GM13976 (cell line): ENCODE data around the gene CCL13.

Experiments
- DNase-seq: peaks from one replicate; pipeline ENCODE4 v3.0.0; 2012; ENCODE audit warnings: low spot score
- CTCF ChIP-seq: IDR thresholded peaks from 2 replicates; pipeline ENCODE4 v1.5.1; 2012; ENCODE audit warnings: borderline replicate concordance, mild to moderate bottlenecking; ENCODE audit not compliant: insufficient read depth; ENCODE audit errors: extremely low read depth, missing control alignments, control extremely low read depth
- in situ Hi-C: fragments of 300-500 bp; cut with MboI; formaldehyde crosslinking; loops from one replicate; pipeline ENCODE4 v1.12.0; 2022; ENCODE audit warnings: low sequenced_read_pairs, mixed read lengths, inconsistent platforms; ENCODE audit not compliant: unreplicated experiment

CCL13 gene

GRCh38 chr17:34397265-34397664, 41.0 kb downstream of the CCL13 start:
- TF ChIP-seq CTCF: no peak

GRCh38 chr17:34398990-34399389, 42.7 kb downstream of the CCL13 start:
- in situ Hi-C loops: no loop called here
- TF ChIP-seq CTCF: no peak
- DNase-seq: no peak

More at GRCh38 chr17:34397265-34397664, 41.0 kb downstream of the CCL13 start:
- DNase-seq: no peak
- in situ Hi-C loops: no loop called here

GRCh38 chr17:34399725-34400124, 43.4 kb downstream of the CCL13 start:
- in situ Hi-C loops: no loop called here
- no peak for DNase-seq
- no peak for TF ChIP-seq CTCF

GRCh38 chr17:34400301-34400931, 44.1 kb downstream of the CCL13 start:
- DNase-seq: no peak
- in situ Hi-C loops: no loop called here
- TF ChIP-seq CTCF: no peak

- no peak for TF ChIP-seq CTCF
- DNase-seq: no peak
- in situ Hi-C loops: no loop called here
These were observed 44.9 kb downstream of the CCL13 start for GRCh38 chr17:34401165-34401564.

- DNase-seq: no peak
- in situ Hi-C loops: no loop called here
- TF ChIP-seq CTCF: no peak
These were observed 46.7 kb downstream of the CCL13 start for GRCh38 chr17:34403006-34403405.
